ENCODE measurements around the gene CENPT. TPM values are rescaled to one million over a fixed set of nuclear protein-coding genes. Genes with fewer than 3 reads are reported as not detected.
A peak's percentile ranks its signal among the peaks of the same experiment; 100 is the strongest.
"Not testable (repeated sequence)": the region's sequence is repeated elsewhere in the genome, so short reads cannot be mapped to it uniquely, and the experiment has no call there.

Gene CENPT
- total RNA-seq, 1 donor from 2014 or later = 70.1 TPM

GRCh38 chr16:67874372-67874771 lies 26.9 kb upstream of the CENPT start:
- no peak for DNase-seq (ENCODE audit: low spot score)

- DNase-seq (ENCODE audit: low spot score) = no peak
Measured at GRCh38 chr16:67873435-67874370, 26.2 kb upstream of the CENPT start.

- DNase-seq (ENCODE audit: low spot score) = peak; percentile 75
Measured at GRCh38 chr16:67872631-67873434, 25.3 kb upstream of the CENPT start, which contains the start of gene EDC4. TSS of gene EDC4 (plus strand) at chr16:67873052. CDS start at chr16:67873262, 210 bp downstream.

- DNase-seq (ENCODE audit: low spot score) = no peak
Measured at GRCh38 chr16:67872131-67872630, 24.7 kb upstream of the CENPT start.

GRCh38 chr16:67871256-67871655 lies 23.8 kb upstream of the CENPT start:
- DNase-seq (ENCODE audit: low spot score) = no peak

- no peak for DNase-seq (ENCODE audit: low spot score)
Measured at GRCh38 chr16:67869653-67870052, 22.2 kb upstream of the CENPT start.

- no peak for DNase-seq (ENCODE audit: low spot score)
Measured at GRCh38 chr16:67868290-67868689, 20.8 kb upstream of the CENPT start.

- no peak for DNase-seq (ENCODE audit: low spot score)
Measured at GRCh38 chr16:67865318-67865717, 17.8 kb upstream of the CENPT start.

GRCh38 chr16:67864594-67864993 lies 17.1 kb upstream of the CENPT start:
- DNase-seq (ENCODE audit: low spot score) = no peak

GRCh38 chr16:67864044-67864443 lies 16.6 kb upstream of the CENPT start:
- DNase-seq (ENCODE audit: low spot score) = not testable (repeated sequence)

- peak; percentile 57 for DNase-seq (ENCODE audit: low spot score)
Measured at GRCh38 chr16:67862623-67863583, 15.4 kb upstream of the CENPT start.

GRCh38 chr16:67861877-67862276 lies 14.4 kb upstream of the CENPT start:
- no peak for DNase-seq (ENCODE audit: low spot score)

- no peak for DNase-seq (ENCODE audit: low spot score)
Measured at GRCh38 chr16:67860589-67861398, 13.3 kb upstream of the CENPT start.

GRCh38 chr16:67858500-67858899 lies 11.0 kb upstream of the CENPT start:
- no peak for DNase-seq (ENCODE audit: low spot score)

- DNase-seq (ENCODE audit: low spot score) = peak; percentile 80
Measured at GRCh38 chr16:67857547-67858233, 10.2 kb upstream of the CENPT start.

GRCh38 chr16:67856927-67857546 lies 9.5 kb upstream of the CENPT start:
- no peak for DNase-seq (ENCODE audit: low spot score)

- no peak for DNase-seq (ENCODE audit: low spot score)
Measured at GRCh38 chr16:67855789-67856188, 8.3 kb upstream of the CENPT start.

GRCh38 chr16:67853670-67854069 lies 6.2 kb upstream of the CENPT start:
- no peak for DNase-seq (ENCODE audit: low spot score)

GRCh38 chr16:67848118-67848517 lies 625 bp upstream of the CENPT start:
- DNase-seq (ENCODE audit: low spot score) = no peak

Measured in umbilical cord (tissue), 2 donors.